Rectal smooth muscle tissue (tissue), 1 donor: ENCODE measurements around the gene PI4K2A.
A peak's percentile ranks its signal among the peaks of the same experiment; 100 is the strongest.

ENCODE experiments used
- H3K27ac ChIP-seq: one replicate; pipeline ENCODE4 v1.7.0; 2013; ENCODE audit warnings: low read depth, low read length, inconsistent platforms
- H3K27me3 ChIP-seq: one replicate; pipeline ENCODE4 v1.7.0; 2013; ENCODE audit warnings: low read length; ENCODE audit not compliant: control insufficient read depth, insufficient read depth
- H3K36me3 ChIP-seq: one replicate; pipeline ENCODE4 v1.7.0; 2013; ENCODE audit warnings: low read length; ENCODE audit not compliant: control insufficient read depth, insufficient read depth
- H3K4me1 ChIP-seq: one replicate; pipeline ENCODE4 v1.7.0; 2013; ENCODE audit warnings: low read length; ENCODE audit not compliant: control insufficient read depth, insufficient read depth
- H3K4me3 ChIP-seq: one replicate; pipeline ENCODE4 v1.7.0; 2013; ENCODE audit warnings: low read length
- H3K9ac ChIP-seq: one replicate; pipeline ENCODE4 v1.7.0; 2013; ENCODE audit warnings: low read length

PI4K2A gene

GRCh38 chr10:97705006-97705670 lies 64.7 kb downstream of the PI4K2A start:
- no peak overlapping the region for H3K4me3 ChIP-seq
- H3K36me3 ChIP-seq: no peaks in the 10 kb centered on the region
- peaks cover 10% of the 10 kb centered on the region for H3K4me1 ChIP-seq
- no peak overlapping the region for H3K9ac ChIP-seq
- H3K27me3 ChIP-seq: no peaks in the 10 kb centered on the region
- H3K27ac ChIP-seq: no peak overlapping the region

- Histone ChIP-seq H3K9ac (no peak overlapping the region), H3K4me1 (peaks cover 10% of the 10 kb centered on the region), H3K4me3 (no peak overlapping the region), H3K36me3 (no peaks in the 10 kb centered on the region), H3K27me3 (no peaks in the 10 kb centered on the region), H3K27ac (peak overlapping the region; percentile 19)
Measured at GRCh38 chr10:97707134-97707861, 66.8 kb downstream of the PI4K2A start.

- H3K27me3 ChIP-seq: no peaks in the 10 kb centered on the region
- no peak overlapping the region for H3K4me3 ChIP-seq
- peaks cover 13% of the 10 kb centered on the region for H3K4me1 ChIP-seq
- no peak overlapping the region for H3K9ac ChIP-seq
- no peaks in the 10 kb centered on the region for H3K36me3 ChIP-seq
- peak overlapping the region; percentile 19 for H3K27ac ChIP-seq
Measured at GRCh38 chr10:97708167-97708566, 67.7 kb downstream of the PI4K2A start.

- no peaks in the 10 kb centered on the region for H3K27me3 ChIP-seq
- H3K4me3 ChIP-seq: no peak overlapping the region
- H3K36me3 ChIP-seq: no peaks in the 10 kb centered on the region
- H3K9ac ChIP-seq: no peak overlapping the region
- H3K4me1 ChIP-seq: peaks cover 13% of the 10 kb centered on the region
- peak overlapping the region; percentile 66 for H3K27ac ChIP-seq
Measured at GRCh38 chr10:97708976-97709946, 68.8 kb downstream of the PI4K2A start.

GRCh38 chr10:97711640-97712572 lies 71.4 kb downstream of the PI4K2A start:
- H3K4me1 ChIP-seq: peaks cover 27% of the 10 kb centered on the region
- no peak overlapping the region for H3K9ac ChIP-seq
- H3K27me3 ChIP-seq: no peaks in the 10 kb centered on the region
- peaks cover 5% of the 10 kb centered on the region for H3K36me3 ChIP-seq
- H3K4me3 ChIP-seq: no peak overlapping the region
- no peak overlapping the region for H3K27ac ChIP-seq

- Histone ChIP-seq H3K27me3 (no peaks in the 10 kb centered on the region), H3K27ac (peak within 1 kb of the TSS; percentile 95), H3K4me3 (peak within 1 kb of the TSS; percentile 94), H3K4me1 (peaks cover 37% of the 10 kb centered on the region), H3K9ac (peak within 1 kb of the TSS; percentile 50), H3K36me3 (peaks cover 8% of the 10 kb centered on the region)
Measured at GRCh38 chr10:97713339-97713825, 72.9 kb downstream of the PI4K2A start, which contains the start of gene MARVELD1. Gene MARVELD1, plus strand, starts transcription at chr10:97713730. Its CDS starts 147 bp downstream, at chr10:97713877.

- Histone ChIP-seq H3K27me3 (no peaks in the 10 kb centered on the region), H3K36me3 (peaks cover 8% of the 10 kb centered on the region), H3K4me1 (peaks cover 41% of the 10 kb centered on the region), H3K4me3 (peak overlapping the region; percentile 94), H3K27ac (peak overlapping the region; percentile 95), H3K9ac (peak overlapping the region; percentile 50)
Measured at GRCh38 chr10:97713826-97714400, 73.4 kb downstream of the PI4K2A start.

GRCh38 chr10:97714401-97715258 lies 74.2 kb downstream of the PI4K2A start:
- Histone ChIP-seq H3K36me3 (peaks cover 8% of the 10 kb centered on the region), H3K4me1 (peaks cover 46% of the 10 kb centered on the region), H3K9ac (peak overlapping the region; percentile 50), H3K4me3 (peak overlapping the region; percentile 94), H3K27me3 (no peaks in the 10 kb centered on the region), H3K27ac (peak overlapping the region; percentile 95)

- peak overlapping the region; percentile 94 for H3K4me3 ChIP-seq
- H3K4me1 ChIP-seq: peaks cover 42% of the 10 kb centered on the region
- H3K27ac ChIP-seq: peak overlapping the region; percentile 95
- H3K9ac ChIP-seq: no peak overlapping the region
- H3K36me3 ChIP-seq: peaks cover 8% of the 10 kb centered on the region
- H3K27me3 ChIP-seq: no peaks in the 10 kb centered on the region
Measured at GRCh38 chr10:97715259-97715874, 74.9 kb downstream of the PI4K2A start.

GRCh38 chr10:97717627-97718026 lies 77.2 kb downstream of the PI4K2A start:
- peaks cover 8% of the 10 kb centered on the region for H3K36me3 ChIP-seq
- H3K27ac ChIP-seq: peak overlapping the region; percentile 60
- H3K27me3 ChIP-seq: no peaks in the 10 kb centered on the region
- H3K4me3 ChIP-seq: no peak overlapping the region
- peaks cover 42% of the 10 kb centered on the region for H3K4me1 ChIP-seq
- no peak overlapping the region for H3K9ac ChIP-seq
